Keratinocyte (primary cell): ENCODE measurements around the gene SLC16A7. TPM values are rescaled to one million over a fixed set of nuclear protein-coding genes. Genes with fewer than 3 reads are reported as not detected.
A peak's percentile ranks its signal among the peaks of the same experiment; 100 is the strongest.

ENCODE experiments used
- DNase-seq: peaks from one replicate; pipeline ENCODE4 v3.0.0-alpha.2; 2011; ENCODE audit warnings: low read depth, missing footprints, low spot score
- FAIRE-seq: peaks from 2 replicates; lab custom pipeline; 2011; peaks lifted over from hg19 to GRCh38; lab: Jason Lieb, UNC
- H2AFZ ChIP-seq: 2 replicates; pipeline ENCODE4 v1.6.0; 2012; ENCODE audit warnings: low read length, control low read depth, inconsistent platforms; ENCODE audit not compliant: control insufficient read depth
- H3K27ac ChIP-seq: 2 replicates; pipeline ENCODE4 v1.5.1; 2011; ENCODE audit warnings: low read length; ENCODE audit not compliant: control insufficient read depth, insufficient read depth
- H3K27me3 ChIP-seq: 3 replicates; pipeline ENCODE4 v1.6.0; 2011; ENCODE audit warnings: low read length; ENCODE audit not compliant: control insufficient read depth, insufficient read depth; ENCODE audit errors: extremely low read depth
- H3K36me3 ChIP-seq, 2 experiments: 2 replicates in 1 of 2; 3 replicates in 1 of 2; pipeline ENCODE4 v1.5.1; 2011; ENCODE audit warnings: low read length in 2 of 2, mild to moderate bottlenecking in 1 of 2; ENCODE audit not compliant: control insufficient read depth in 2 of 2, insufficient read depth in 2 of 2; ENCODE audit errors: extremely low read depth in 1 of 2
- H3K4me1 ChIP-seq: 3 replicates; pipeline ENCODE4 v1.5.1; 2011; ENCODE audit warnings: low read length; ENCODE audit not compliant: control insufficient read depth, insufficient read depth; ENCODE audit errors: extremely low read depth
- H3K4me2 ChIP-seq: 3 replicates; pipeline ENCODE4 v1.6.0; 2011; ENCODE audit warnings: low read depth, low read length; ENCODE audit not compliant: control insufficient read depth, insufficient read depth; ENCODE audit errors: extremely low read depth
- H3K4me3 ChIP-seq, 3 experiments: fragments of 200-600 bp in 1 of 3; sonication (generic) in 1 of 3; 2 replicates in 2 of 3; 3 replicates in 1 of 3; pipeline ENCODE4 v1.5.1; 2011 to 2016; ENCODE audit warnings: low read length in 3 of 3, mild to moderate bottlenecking in 3 of 3, control low read depth in 2 of 3, inconsistent platforms in 1 of 3, low read depth in 1 of 3, mixed read lengths in 1 of 3, mixed run types in 1 of 3, moderate library complexity in 1 of 3; ENCODE audit not compliant: control insufficient read depth in 2 of 3, insufficient read depth in 2 of 3; ENCODE audit errors: extremely low read depth in 1 of 3
- H3K79me2 ChIP-seq: 2 replicates; pipeline ENCODE4 v1.6.0; 2012; ENCODE audit warnings: low read length; ENCODE audit not compliant: control insufficient read depth, insufficient read depth
- H3K9ac ChIP-seq: 3 replicates; pipeline ENCODE4 v1.6.0; 2011; ENCODE audit warnings: low read length; ENCODE audit not compliant: control insufficient read depth, insufficient read depth; ENCODE audit errors: extremely low read depth
- H3K9me1 ChIP-seq: 3 replicates; pipeline ENCODE4 v1.6.0; 2011; ENCODE audit warnings: low read length; ENCODE audit not compliant: control insufficient read depth, insufficient read depth; ENCODE audit errors: extremely low read depth
- H3K9me3 ChIP-seq: 2 replicates; pipeline ENCODE4 v1.5.1; 2012; ENCODE audit warnings: low read depth, low read length; ENCODE audit not compliant: control insufficient read depth
- H4K20me1 ChIP-seq: 3 replicates; pipeline ENCODE4 v1.6.0; 2011; ENCODE audit warnings: low read length; ENCODE audit not compliant: control insufficient read depth, insufficient read depth; ENCODE audit errors: extremely low read depth
- CTCF ChIP-seq, 3 experiments: IDR thresholded peaks in 1 of 3; conservative IDR thresholded peaks in 1 of 3; optimal IDR thresholded peaks in 1 of 3; 2 replicates in 2 of 3; 3 replicates in 1 of 3; pipeline versions ENCODE3 to v1.5.1; 2011; ENCODE audit warnings: low read length in 3 of 3, mild to moderate bottlenecking in 3 of 3, moderate library complexity in 2 of 3, control low read depth in 1 of 3, inconsistent platforms in 1 of 3; ENCODE audit not compliant: insufficient read depth in 2 of 3; ENCODE audit errors: extremely low read depth in 1 of 3
- EZH2 ChIP-seq: IDR thresholded peaks from one replicate; pipeline ENCODE4 v1.6.1; 2012; ENCODE audit warnings: inconsistent platforms, mild to moderate bottlenecking, low read length, moderate library complexity
- dilution Hi-C: fragments of 300-500 bp; cut with MboI; formaldehyde crosslinking; loops from one replicate; pipeline ENCODE4 v1.7.0; 2020; ENCODE audit warnings: low sequenced_read_pairs; ENCODE audit not compliant: extremely low pct_ligation_motif_present
- polyA plus RNA-seq, 5 experiments: library from polyadenylated mRNA; depleted of rRNA in 3 of 5; stranded (reverse) in 3 of 5; stranded (forward) in 1 of 5; unstranded in 1 of 5; fragments of >200 nt; gene quantifications; 1 replicate in 1 of 5; 2 replicates in 3 of 5; 3 replicates in 1 of 5; pipeline versions ENCODE4 v1.2.1 to v1.2.3, GENCODE V29; 2011 to 2012; ENCODE audit warnings: missing spikeins in 2 of 5, low read depth in 1 of 5, low replicate concordance in 1 of 5

SLC16A7 gene
- polyA plus RNA-seq, 1 donor (not counting 4 experiments of a cell fraction or from before 2014, with no cell fraction given) = 0.87 TPM

- H3K36me3 ChIP-seq = no peaks in the 10 kb centered on the region
- H2AFZ ChIP-seq = no peak overlapping the region
- TF ChIP-seq CTCF (optimal IDR thresholded peaks at IDR 0.05 in 1 of 3, IDR thresholded peaks at IDR 0.05 in 1 of 3, conservative IDR thresholded peaks at IDR 0.05 in 1 of 3; ENCODE audit: extremely low read depth in 1 of 3, insufficient read depth in 2 of 3, low read length in 3 of 3) (no peak), EZH2 (no peak)
- dilution Hi-C loops = no loop called here
- H3K27ac ChIP-seq = no peak overlapping the region
- no peaks in the 10 kb centered on the region for H3K9me1 ChIP-seq
- no peaks in the 10 kb centered on the region for H3K9me3 ChIP-seq
- DNase-seq = no peak
- H3K9ac ChIP-seq = no peak overlapping the region
- no peaks in the 10 kb centered on the region for H3K27me3 ChIP-seq
- no peak for FAIRE-seq
- H3K4me2 ChIP-seq = no peak overlapping the region
- no peaks in the 10 kb centered on the region for H4K20me1 ChIP-seq
- no peaks in the 10 kb centered on the region for H3K4me1 ChIP-seq
- no peak overlapping the region for H3K4me3 ChIP-seq
- H3K79me2 ChIP-seq = no peaks in the 10 kb centered on the region
These were observed 36.1 kb upstream of the SLC16A7 start for GRCh38 chr12:59559696-59560095.

GRCh38 chr12:59570145-59570544, 25.7 kb upstream of the SLC16A7 start:
- no peaks in the 10 kb centered on the region for H3K4me1 ChIP-seq
- no peaks in the 10 kb centered on the region for H3K79me2 ChIP-seq
- H3K27me3 ChIP-seq = no peaks in the 10 kb centered on the region
- H3K9me3 ChIP-seq = no peaks in the 10 kb centered on the region
- H3K9ac ChIP-seq = no peak overlapping the region
- H3K9me1 ChIP-seq = no peaks in the 10 kb centered on the region
- TF ChIP-seq EZH2 = no peak
- no peak for TF ChIP-seq CTCF (optimal IDR thresholded peaks at IDR 0.05 in 1 of 3, IDR thresholded peaks at IDR 0.05 in 1 of 3, conservative IDR thresholded peaks at IDR 0.05 in 1 of 3; ENCODE audit: extremely low read depth in 1 of 3, insufficient read depth in 2 of 3, low read length in 3 of 3)
- no peak for FAIRE-seq
- H3K4me3 ChIP-seq = no peak overlapping the region
- no peak overlapping the region for H2AFZ ChIP-seq
- no peak overlapping the region for H3K4me2 ChIP-seq
- no peaks in the 10 kb centered on the region for H4K20me1 ChIP-seq
- dilution Hi-C loops = no loop called here
- H3K36me3 ChIP-seq = no peaks in the 10 kb centered on the region
- peak; percentile 44 for DNase-seq
- no peak overlapping the region for H3K27ac ChIP-seq
